Ectodermal cell (in vitro differentiated cells): ENCODE measurements around the gene SNORC.
"Not testable (repeated sequence)": the region's sequence is repeated elsewhere in the genome, so short reads cannot be mapped to it uniquely, and the experiment has no call there.

Experiments used
- H3K27ac ChIP-seq: 2 replicates; pipeline ENCODE4 v1.7.0; 2013; ENCODE audit warnings: mild to moderate bottlenecking, low read depth, low read length; ENCODE audit not compliant: insufficient read depth, poor library complexity, severe bottlenecking
- H3K27me3 ChIP-seq: 2 replicates; pipeline ENCODE4 v1.7.0; 2013; ENCODE audit warnings: mild to moderate bottlenecking, low read length; ENCODE audit not compliant: insufficient read depth, control insufficient read depth, poor library complexity, severe bottlenecking
- H3K36me3 ChIP-seq: one replicate; pipeline ENCODE4 v1.7.0; 2013; ENCODE audit warnings: low read length; ENCODE audit not compliant: control insufficient read depth, insufficient read depth
- H3K4me1 ChIP-seq: one replicate; pipeline ENCODE4 v1.7.0; 2013; ENCODE audit warnings: low read length; ENCODE audit not compliant: control insufficient read depth, insufficient read depth
- H3K4me3 ChIP-seq: 2 replicates; pipeline ENCODE4 v1.7.0; 2013; ENCODE audit warnings: low read depth, low read length, control low read depth; ENCODE audit not compliant: insufficient read depth
- H3K9me3 ChIP-seq: 2 replicates; pipeline ENCODE4 v1.7.0; 2013; ENCODE audit warnings: mild to moderate bottlenecking, low read length, moderate library complexity; ENCODE audit not compliant: control insufficient read depth
- WGBS, 2 experiments: methylation state at CpG; one replicate each; pipeline ENCODE4 v1.1.7; 2013; ENCODE audit warnings: missing lambda C conversion rate in 2 of 2; 5-methylcytosine and 5-hydroxymethylcytosine counted together

Gene SNORC

DNA sequence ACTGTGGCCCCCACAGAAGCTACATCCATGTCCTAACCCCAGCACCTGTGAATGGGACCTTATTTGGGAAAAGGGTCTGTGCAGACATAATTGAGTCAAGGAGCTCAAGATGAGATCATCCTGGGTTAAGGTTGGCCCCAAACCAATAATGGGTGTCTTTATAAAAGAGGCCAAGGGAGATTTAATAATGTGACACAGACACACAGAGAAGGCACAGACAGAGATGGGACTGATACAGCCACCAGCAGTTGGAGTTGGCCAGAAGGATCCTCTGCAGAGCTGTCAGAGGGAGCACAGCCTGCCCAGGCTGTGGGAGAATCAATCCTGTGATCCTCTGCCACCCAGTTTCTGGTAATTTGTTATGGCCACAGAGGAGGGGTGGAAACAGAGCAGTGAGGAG lies 26.0 kb downstream of the SNORC start:
- H3K27ac ChIP-seq, result no peak overlapping the region
- H3K4me3 ChIP-seq, result no peak overlapping the region
- no peaks in the 10 kb centered on the region for H3K9me3 ChIP-seq
- no peaks in the 10 kb centered on the region for H3K36me3 ChIP-seq
- peaks cover 13% of the 10 kb centered on the region for H3K27me3 ChIP-seq
- peaks cover 6% of the 10 kb centered on the region for H3K4me1 ChIP-seq

DNA sequence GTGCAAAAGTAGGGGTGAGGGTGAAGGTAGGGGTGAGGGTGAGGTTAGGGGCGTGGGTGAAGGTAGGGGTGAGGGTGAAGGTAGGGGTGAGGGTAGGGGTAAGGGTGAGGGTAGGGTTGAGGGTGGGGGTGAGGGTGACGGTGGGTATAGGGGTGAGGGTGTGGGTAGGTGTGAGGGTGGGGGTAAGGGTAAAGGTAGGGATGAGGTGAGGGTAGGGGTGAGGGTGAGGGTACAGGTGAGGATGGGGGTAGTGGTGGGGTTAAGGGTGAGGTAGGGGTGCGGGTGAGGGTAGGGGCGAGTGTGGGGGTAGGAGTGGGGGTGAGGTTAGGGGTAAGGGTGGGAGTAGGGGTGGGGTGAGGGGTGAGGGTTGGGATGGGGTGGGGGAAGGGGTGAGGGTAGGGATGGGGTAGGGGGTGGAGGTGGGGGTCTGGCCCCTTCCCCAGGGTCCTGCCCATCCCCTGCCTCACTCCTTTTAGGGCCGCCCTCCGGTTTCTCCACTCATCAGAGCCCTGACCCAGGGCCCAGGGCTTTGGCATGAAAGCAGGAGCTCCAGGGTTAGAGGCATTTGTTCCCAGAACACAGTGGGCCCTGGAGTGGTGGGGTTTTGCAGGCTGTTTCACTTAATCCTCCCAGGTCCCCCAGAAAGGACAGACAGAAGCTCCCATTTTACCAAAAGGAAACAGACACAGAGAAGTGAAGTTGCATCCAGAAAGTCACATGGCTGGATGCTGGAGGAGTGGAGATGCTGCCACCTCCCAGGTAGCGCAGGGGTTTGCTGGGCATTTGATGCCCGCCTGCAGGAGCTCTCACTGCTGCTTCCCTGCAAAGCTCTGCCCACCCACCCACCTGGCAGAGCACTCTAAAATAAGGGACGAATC lies 26.9 kb downstream of the SNORC start:
- peaks cover 13% of the 10 kb centered on the region for H3K4me1 ChIP-seq
- 92 to 93% methylated on average over 8 to 9 of the region's 9 CpGs for WGBS, 2 experiments
- no peak overlapping the region for H3K4me3 ChIP-seq
- H3K27ac ChIP-seq, result no peak overlapping the region
- peaks cover 21% of the 10 kb centered on the region for H3K27me3 ChIP-seq
- H3K9me3 ChIP-seq, result no peaks in the 10 kb centered on the region
- no peaks in the 10 kb centered on the region for H3K36me3 ChIP-seq

DNA sequence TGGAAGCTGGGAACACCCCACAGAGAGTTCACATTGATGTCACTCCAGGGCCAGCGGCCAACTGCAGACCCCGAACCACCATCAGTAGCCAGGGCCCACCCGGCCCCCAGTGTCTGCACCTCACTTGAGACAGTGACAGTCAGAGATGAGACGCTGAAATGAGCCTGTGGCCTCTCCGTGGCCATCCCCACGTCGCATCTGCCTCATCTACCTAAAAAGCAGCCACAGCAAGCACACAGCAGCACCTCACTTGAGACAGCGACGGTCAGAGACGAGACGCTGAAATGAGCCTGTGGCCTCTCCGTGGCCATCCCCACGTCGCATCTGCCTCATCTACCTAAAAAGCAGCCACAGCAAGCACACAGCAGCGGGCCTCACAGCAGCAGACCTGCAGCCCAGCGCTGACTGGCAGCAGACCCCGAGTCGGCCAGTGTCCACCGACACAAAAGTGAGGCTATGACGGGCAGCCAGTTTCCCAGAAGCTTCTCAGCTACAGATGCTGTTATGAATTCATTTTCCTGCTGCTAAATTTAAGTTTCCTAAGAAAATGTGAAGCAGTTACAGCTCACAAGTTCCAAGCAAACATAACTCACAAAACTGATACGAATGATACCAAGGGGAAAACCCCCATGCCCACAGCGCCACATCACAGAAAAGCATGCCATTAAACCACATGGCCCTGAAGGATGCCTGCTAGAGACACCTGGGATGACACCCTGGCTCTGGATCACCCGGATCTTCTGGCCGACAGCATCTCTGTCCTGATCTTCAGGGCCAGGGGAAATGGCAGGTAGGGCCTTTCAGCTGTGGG lies 27.7 kb downstream of the SNORC start:
- no peaks in the 10 kb centered on the region for H3K36me3 ChIP-seq
- H3K27ac ChIP-seq, result no peak overlapping the region
- H3K4me1 ChIP-seq, result peaks cover 21% of the 10 kb centered on the region
- 91 to 92% methylated on average over 24 of the region's 24 CpGs for whole genome bisulfite sequencing, 2 experiments
- peaks cover 30% of the 10 kb centered on the region for H3K27me3 ChIP-seq
- no peak overlapping the region for H3K4me3 ChIP-seq
- no peaks in the 10 kb centered on the region for H3K9me3 ChIP-seq

DNA sequence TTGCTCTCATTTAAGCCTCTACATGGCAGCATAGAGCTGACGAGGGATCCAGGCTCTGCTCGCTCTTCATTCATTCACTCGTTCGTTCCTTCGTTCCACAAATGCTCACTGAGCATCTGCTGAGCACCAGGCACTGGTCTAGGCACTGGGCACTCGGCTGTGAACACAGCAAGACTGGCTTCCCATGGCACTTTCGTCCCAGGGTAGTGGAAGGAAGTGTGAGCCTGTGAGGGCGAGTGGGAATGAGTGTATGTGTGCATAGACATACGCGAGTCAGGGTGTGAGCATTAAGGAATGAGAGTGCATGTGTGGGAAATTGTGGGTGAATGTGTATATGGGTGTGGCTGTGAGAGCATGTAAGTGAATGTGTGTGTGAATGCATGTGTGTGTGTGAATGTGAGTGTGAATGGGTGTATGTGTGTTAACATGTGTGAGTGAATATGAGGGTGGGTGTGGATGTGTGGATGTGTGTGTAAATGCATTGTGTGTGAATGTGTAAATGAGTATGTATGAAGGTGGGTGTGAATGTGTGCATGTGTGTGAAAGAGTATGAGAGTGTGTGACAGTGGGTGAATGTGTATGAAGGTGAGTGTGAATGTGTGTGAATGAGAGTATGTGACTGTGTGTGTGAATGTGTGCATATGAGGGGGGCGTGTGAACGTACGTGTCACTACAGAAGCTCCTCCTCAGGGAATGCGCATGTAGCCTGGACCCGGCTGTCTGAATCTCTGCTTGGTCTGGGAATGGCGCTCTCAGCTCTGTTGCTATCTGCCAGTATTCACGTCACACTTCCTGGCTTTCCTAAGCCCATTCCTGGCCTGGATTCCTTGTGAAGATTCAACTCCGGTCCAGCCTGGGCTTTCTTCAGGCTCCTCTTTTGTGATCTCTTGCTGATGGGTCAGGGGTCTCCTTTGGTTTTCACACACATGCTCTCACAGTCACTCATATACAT lies 28.8 kb downstream of the SNORC start:
- no peaks in the 10 kb centered on the region for H3K9me3 ChIP-seq
- WGBS, 2 experiments, result 89 to 91% methylated on average over 18 of the region's 18 CpGs
- no peak overlapping the region for H3K4me3 ChIP-seq
- peaks cover 37% of the 10 kb centered on the region for H3K27me3 ChIP-seq
- no peak overlapping the region for H3K27ac ChIP-seq
- H3K4me1 ChIP-seq, result peaks cover 21% of the 10 kb centered on the region
- no peaks in the 10 kb centered on the region for H3K36me3 ChIP-seq

DNA sequence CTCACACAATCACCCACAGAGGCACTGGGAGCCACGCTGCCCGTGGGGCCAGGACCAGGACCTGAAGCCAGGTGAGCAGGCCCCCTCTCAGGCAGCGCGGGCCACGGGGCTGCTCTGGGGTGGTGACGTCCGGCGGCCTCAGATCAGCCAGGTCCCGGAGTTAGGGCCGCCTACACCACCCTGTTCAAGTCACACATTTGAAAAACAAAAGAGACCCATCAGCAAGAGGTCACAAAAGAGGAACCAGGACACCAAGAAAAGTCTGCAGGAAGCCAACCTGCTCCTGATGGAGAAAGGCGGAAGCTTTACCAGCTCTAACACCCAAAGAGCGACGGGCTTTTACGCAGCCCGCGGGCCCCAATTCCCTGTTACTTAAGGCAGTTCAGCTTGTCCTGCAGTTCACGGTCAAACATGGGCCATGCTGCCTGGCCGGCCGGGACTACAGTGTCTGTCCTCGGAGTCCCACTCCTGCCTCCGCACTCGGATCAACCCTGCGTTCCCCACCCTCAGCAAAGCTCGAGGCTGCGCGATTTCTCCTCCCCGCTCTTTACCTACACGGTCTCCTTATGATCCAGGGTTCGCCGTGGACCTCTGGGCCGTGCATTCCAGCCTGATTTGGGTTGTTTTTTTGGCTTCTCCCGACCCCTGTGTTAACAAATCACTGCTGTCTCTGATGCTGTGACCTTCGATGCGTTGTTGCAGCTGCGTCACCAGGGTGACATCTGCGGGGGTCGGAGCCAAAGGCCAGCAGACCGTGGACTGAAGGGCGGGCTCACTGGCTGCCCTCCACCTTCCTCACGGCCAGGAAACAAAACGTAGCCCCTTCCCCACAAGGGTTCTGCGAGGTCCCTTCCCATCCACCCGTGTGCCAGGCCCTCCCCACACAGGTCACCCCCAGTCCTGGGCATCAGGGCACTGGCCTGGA lies 31.0 kb downstream of the SNORC start:
- H3K4me1 ChIP-seq, result peaks cover 21% of the 10 kb centered on the region
- WGBS, 2 experiments, result 16 to 20% methylated on average over 43 of the region's 43 CpGs
- no peak overlapping the region for H3K27ac ChIP-seq
- H3K36me3 ChIP-seq, result no peaks in the 10 kb centered on the region
- peaks cover 37% of the 10 kb centered on the region for H3K27me3 ChIP-seq
- no peak overlapping the region for H3K4me3 ChIP-seq
- H3K9me3 ChIP-seq, result no peaks in the 10 kb centered on the region

DNA sequence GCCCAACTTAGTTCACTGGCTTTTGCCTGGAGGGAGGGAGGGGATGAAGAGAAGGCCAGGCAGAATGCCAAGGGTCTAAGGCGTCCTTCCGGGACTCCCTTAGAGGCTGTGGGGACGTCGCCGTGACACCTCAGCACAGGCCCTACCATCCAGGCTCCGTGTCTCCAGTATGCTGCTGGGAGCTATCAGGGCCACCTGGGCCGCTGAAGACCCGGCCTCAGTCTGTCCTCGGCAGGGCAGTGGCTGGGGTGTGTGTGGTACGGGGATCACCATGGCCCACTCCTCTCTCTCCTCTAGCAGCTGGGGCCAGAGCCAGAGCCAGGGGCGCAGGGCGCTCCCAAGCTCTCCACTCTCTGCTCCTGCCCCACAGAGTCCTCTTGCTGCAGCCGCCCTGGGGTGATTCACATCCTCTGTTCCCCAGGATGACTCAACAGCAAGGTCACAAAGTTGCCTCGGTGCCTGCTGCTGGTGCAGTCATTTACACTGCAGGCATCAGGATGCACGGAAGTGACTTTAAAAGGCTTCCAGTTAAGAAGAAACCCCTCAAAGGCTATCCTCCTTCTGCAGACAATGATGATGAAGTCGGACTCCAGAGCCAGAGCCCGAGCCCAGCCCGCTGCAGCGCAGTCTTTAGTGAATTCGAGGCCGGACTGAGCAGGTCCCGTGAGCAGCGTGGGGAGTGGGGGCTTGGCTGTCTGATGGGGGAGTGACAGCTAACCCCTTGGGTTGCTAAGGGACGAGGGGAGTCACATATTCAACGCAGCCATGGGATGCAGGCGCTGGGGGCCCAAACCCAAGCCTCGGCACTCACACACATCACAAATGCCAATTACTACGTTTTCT lies 31.9 kb downstream of the SNORC start:
- 52 to 59% methylated on average over 28 of the region's 28 CpGs for WGBS, 2 experiments
- H3K9me3 ChIP-seq, result no peaks in the 10 kb centered on the region
- peaks cover 21% of the 10 kb centered on the region for H3K4me1 ChIP-seq
- H3K27me3 ChIP-seq, result peaks cover 37% of the 10 kb centered on the region
- no peaks in the 10 kb centered on the region for H3K36me3 ChIP-seq
- H3K27ac ChIP-seq, result no peak overlapping the region
- no peak overlapping the region for H3K4me3 ChIP-seq

DNA sequence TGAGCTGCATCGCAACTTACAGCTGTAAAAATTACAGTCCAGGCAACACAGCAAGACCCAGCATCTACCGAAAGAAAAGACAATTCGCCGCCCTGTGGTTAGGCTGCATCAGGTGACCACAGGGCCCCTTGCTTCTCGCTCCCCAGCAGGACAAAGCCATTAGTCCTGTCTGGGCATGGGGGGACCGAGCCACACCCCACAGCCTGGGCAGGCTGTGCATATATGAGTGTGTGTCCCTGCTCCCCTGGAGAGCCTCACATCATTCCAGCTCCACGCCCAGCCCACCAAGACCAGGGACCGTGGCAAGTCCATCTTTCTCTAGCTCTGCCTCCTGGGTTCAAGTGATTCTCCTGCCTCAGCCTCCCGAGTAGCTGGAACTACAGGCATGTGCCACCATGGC lies 33.9 kb downstream of the SNORC start:
- H3K4me3 ChIP-seq, result no peak overlapping the region
- 84 to 89% methylated on average over 9 of the region's 9 CpGs for WGBS, 2 experiments
- H3K27ac ChIP-seq, result no peak overlapping the region
- H3K36me3 ChIP-seq, result no peaks in the 10 kb centered on the region
- peaks cover 33% of the 10 kb centered on the region for H3K27me3 ChIP-seq
- peaks cover 21% of the 10 kb centered on the region for H3K4me1 ChIP-seq
- no peaks in the 10 kb centered on the region for H3K9me3 ChIP-seq

DNA sequence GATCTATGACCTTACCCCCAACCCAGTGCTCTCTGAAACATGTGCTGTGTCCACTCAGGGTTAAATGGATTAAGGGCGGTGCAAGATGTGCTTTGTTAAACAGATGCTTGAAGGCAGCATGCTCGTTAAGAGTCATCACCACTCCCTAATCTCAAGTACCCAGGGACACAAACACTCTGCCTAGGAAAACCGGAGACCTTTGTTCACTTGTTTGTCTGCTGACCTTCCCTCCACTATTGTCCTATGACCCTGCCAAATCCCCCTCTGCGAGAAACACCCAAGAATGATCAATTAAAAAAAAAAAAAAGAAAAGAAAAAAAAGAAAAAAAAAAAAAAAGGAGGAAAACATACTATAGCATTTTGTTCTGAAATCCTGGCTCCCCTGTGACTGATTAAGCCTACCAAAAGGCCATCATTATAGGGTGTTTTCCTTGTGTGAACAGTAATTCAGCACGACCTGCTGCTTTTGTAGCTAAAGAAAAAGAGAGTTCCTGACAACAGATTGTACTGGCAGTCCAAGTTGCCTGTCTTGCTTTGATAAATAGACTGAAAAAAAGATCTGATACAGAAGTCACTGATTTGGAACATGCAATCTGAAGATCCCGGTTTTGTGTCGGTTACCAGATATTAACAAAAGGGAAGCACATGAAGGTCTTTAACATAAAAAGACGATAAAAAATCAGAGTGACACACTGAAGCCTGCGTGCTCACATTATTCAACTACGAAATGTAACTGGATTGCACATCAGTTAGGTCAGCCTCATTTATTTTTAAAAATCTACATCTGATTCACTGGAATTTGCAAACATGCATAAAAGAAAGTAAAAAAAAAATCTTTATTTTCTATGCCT lies 37.0 kb downstream of the SNORC start:
- Histone ChIP-seq H3K27me3 (peaks cover 14% of the 10 kb centered on the region), H3K27ac (peak overlapping the region; percentile 51)
- 76 to 81% methylated on average over 6 of the region's 10 CpGs for WGBS, 2 experiments
- not testable (repeated sequence) for H3K4me3 ChIP-seq, H3K36me3 ChIP-seq, H3K9me3 ChIP-seq, H3K4me1 ChIP-seq
